Panc1 (cell line): ENCODE results near the gene LMNA. TPM values are rescaled to one million over a fixed set of nuclear protein-coding genes. Genes with fewer than 3 reads are reported as not detected.

Experiments
- ATAC-seq: fragments of 200-7000 bp; cut with Tn5 transposase; 2 replicates; pipeline ENCODE4 v1.9.1; 2020; ENCODE audit warnings: mild to moderate bottlenecking, moderate library complexity
- BruUV-seq: library from RNA; stranded (reverse); fragments of 400-500 nt; replicated peaks from 2 replicates; lab custom pipeline; 2021; lab: Mats Ljungman, UMichigan
- CTCF ChIA-PET: fragments of 300-600 bp; sonication (Branson Sonifier 250); formaldehyde crosslinking; loops from one replicate; lab custom pipeline; 2022; ENCODE audit warnings: antibody characterized with exemption; lab: Charles Lee
- POLR2A ChIA-PET: fragments of 300-600 bp; sonication (Branson Sonifier 250); formaldehyde crosslinking; loops from one replicate; lab custom pipeline; 2022; ENCODE audit warnings: antibody characterized with exemption; lab: Charles Lee
- DNase-seq: peaks from one replicate; pipeline ENCODE4 v3.0.0-alpha.2; 2010; ENCODE audit warnings: low read depth, low spot score
- H3K27ac ChIP-seq: 2 replicates; pipeline ENCODE4 v1.5.1; 2011; ENCODE audit warnings: mild to moderate bottlenecking, low read length, inconsistent platforms
- H3K27me3 ChIP-seq: fragments of 200-500 bp; sonication (Bioruptor generic); 2 replicates; pipeline ENCODE4 v1.6.0; 2014; ENCODE audit warnings: low read length, inconsistent platforms; ENCODE audit not compliant: control insufficient read depth, insufficient read depth
- H3K36me3 ChIP-seq: fragments of 200-500 bp; sonication (Bioruptor generic); 2 replicates; pipeline ENCODE4 v1.5.1; 2014; ENCODE audit warnings: inconsistent platforms, mild to moderate bottlenecking, low read length, moderate library complexity; ENCODE audit not compliant: control insufficient read depth, insufficient read depth
- H3K4me1 ChIP-seq: 2 replicates; pipeline ENCODE4 v1.5.1; 2011; ENCODE audit warnings: inconsistent platforms, mild to moderate bottlenecking, low read length, moderate library complexity; ENCODE audit not compliant: control insufficient read depth, insufficient read depth
- H3K4me3 ChIP-seq, 2 experiments: 2 replicates each; pipeline ENCODE4 v1.5.1; 2011 to 2012; ENCODE audit warnings: low read depth in 2 of 2, low read length in 2 of 2, mild to moderate bottlenecking in 2 of 2, inconsistent platforms in 1 of 2, moderate library complexity in 1 of 2
- H3K9me3 ChIP-seq: fragments of 200-500 bp; sonication (Bioruptor generic); 2 replicates; pipeline ENCODE4 v1.5.1; 2014; ENCODE audit warnings: low read depth, mild to moderate bottlenecking, inconsistent platforms, low read length, moderate library complexity; ENCODE audit not compliant: control insufficient read depth, insufficient read depth
- CTCF ChIP-seq: fragments of 450-650 bp; IDR thresholded peaks from 2 replicates; pipeline ENCODE4 v1.5.1; 2017; ENCODE audit warnings: mild to moderate bottlenecking
- POLR2AphosphoS5 ChIP-seq: IDR thresholded peaks from 2 replicates; pipeline ENCODE4 v1.6.1; 2012; ENCODE audit warnings: mild to moderate bottlenecking, low read depth, low read length, moderate library complexity
- REST ChIP-seq, 2 experiments: IDR thresholded peaks; 2 replicates each; pipeline ENCODE4 v1.6.1; 2011 to 2012; ENCODE audit warnings: low read depth in 2 of 2, control low read depth in 1 of 2, low read length in 1 of 2, mild to moderate bottlenecking in 1 of 2, moderate library complexity in 1 of 2; ENCODE audit not compliant: insufficient read depth in 1 of 2
- SIN3A ChIP-seq: IDR thresholded peaks from 2 replicates; pipeline ENCODE4 v1.6.1; 2012; ENCODE audit warnings: low read depth, mild to moderate bottlenecking, low read length, moderate library complexity, borderline replicate concordance; ENCODE audit not compliant: insufficient read depth
- TCF7L2 ChIP-seq: IDR thresholded peaks from 2 replicates; pipeline ENCODE4 v1.6.1; 2011; ENCODE audit warnings: mild to moderate bottlenecking, low read depth, low read length, inconsistent platforms
- in situ Hi-C: cut with HindIII; loops from 2 replicates; pipeline ENCODE4 v1.10.0; 2016; ENCODE audit warnings: low sequenced_read_pairs, low pct_unique_long_range_greater_than_20kb
- intact Hi-C: fragments of 100-400 bp; cut with micrococcal nuclease; formaldehyde crosslinking; loops from one replicate; pipeline ENCODE4 v1.10.0; 2022; ENCODE audit not compliant: unreplicated experiment
- total RNA-seq: library from RNA; stranded (reverse); gene quantifications from one replicate; pipeline ENCODE4 v1.2.1, GENCODE V29; 2021; ENCODE audit not compliant: unreplicated experiment

Gene LMNA
- total RNA-seq, 1 experiment from 2014 or later, result 691 TPM

GRCh38 chr1:156072251-156072650 is 42.3 kb upstream of the LMNA start:
- Histone ChIP-seq H3K4me1 (peaks cover 7% of the 10 kb centered on the region), H3K27ac (no peak overlapping the region), H3K4me3 (no peak overlapping the region), H3K9me3 (no peaks in the 10 kb centered on the region), H3K36me3 (no peaks in the 10 kb centered on the region), H3K27me3 (no peaks in the 10 kb centered on the region)
- in situ Hi-C loops, result no loop called here
- TF ChIP-seq SIN3A (no peak), REST (IDR thresholded peaks at IDR 0.05; ENCODE audit: insufficient read depth in 1 of 2, low read depth in 2 of 2, low read length in 1 of 2) (no peak), POLR2AphosphoS5 (no peak), CTCF (no peak)
- ChIA-PET POLR2A (no interaction called here), CTCF (no interaction called here)
- no peak for ATAC-seq
- DNase-seq, result no peak
- intact Hi-C loops, result no loop called here
- BruUV-seq, result no TSS peak

- Histone ChIP-seq H3K9me3 (no peaks in the 10 kb centered on the region), H3K4me1 (peaks cover 7% of the 10 kb centered on the region), H3K36me3 (no peaks in the 10 kb centered on the region), H3K27ac (no peak overlapping the region), H3K4me3 (no peak overlapping the region), H3K27me3 (no peaks in the 10 kb centered on the region)
- TF ChIP-seq POLR2AphosphoS5 (no peak), CTCF (no peak), REST (IDR thresholded peaks at IDR 0.05; ENCODE audit: insufficient read depth in 1 of 2, low read depth in 2 of 2, low read length in 1 of 2) (no peak), TCF7L2 (no peak), SIN3A (no peak)
- in situ Hi-C loops (no loop called here), intact Hi-C loops (no loop called here)
- ATAC-seq (no peak), DNase-seq (no peak)
- BruUV-seq, result no TSS peak
- ChIA-PET POLR2A (interaction anchor here (0.7 to 1.0 kb wide), 2 partner anchors 10 to 134 kb away, joined by 3 to 4 read pairs; no protein-coding TSS in a partner anchor), CTCF (interaction anchor here (0.7 kb wide), 2 partner anchors 97 to 213 kb away, joined by 3 to 7 read pairs; no protein-coding TSS in a partner anchor)
These were observed 41.3 kb upstream of the LMNA start for GRCh38 chr1:156073110-156073687.
